A549 (cell line): ENCODE measurements around the gene GPX2. TPM values are rescaled to one million over a fixed set of nuclear protein-coding genes. Genes with fewer than 3 reads are reported as not detected.

Experiments used
- ATAC-seq, 2 experiments: fragments of 200-7000 bp in 1 of 2; fragments of >200 bp in 1 of 2; cut with Nextera tagmentation in 1 of 2; cut with Tn5 transposase in 1 of 2; 3 replicates each; pipeline versions ENCODE4 v1.8.0 to v1.9.1; 2018 to 2020; ENCODE audit warnings: mild to moderate bottlenecking in 1 of 2, moderate library complexity in 1 of 2
- CTCF ChIA-PET: fragments of 300-600 bp; sonication (Branson Sonifier 250); formaldehyde crosslinking; extraction: SDS; loops from one replicate; lab custom pipeline; 2021; ENCODE audit warnings: antibody characterized with exemption, inconsistent platforms; lab: Yijun Ruan, JAX
- POLR2A ChIA-PET: fragments of 350-600 bp; formaldehyde crosslinking; extraction: SDS; loops from one replicate; lab custom pipeline; 2021; ENCODE audit warnings: antibody characterized with exemption, inconsistent platforms; lab: Yijun Ruan, JAX
- DNase-seq, 2 experiments: peaks; one replicate each; pipeline versions ENCODE4 v3.0.0 to v3.0.0-alpha.2; 2011 to 2016; ENCODE audit warnings: low read depth in 1 of 2, low spot score in 1 of 2
- FAIRE-seq: peaks from 2 replicates; lab custom pipeline; 2011; peaks lifted over from hg19 to GRCh38; lab: Jason Lieb, UNC
- H3K27ac ChIP-seq, 2 experiments: fragments of >200 bp; sonication (Bioruptor Twin); formaldehyde crosslinking; 3 replicates each; pipeline ENCODE4 v1.5.1; 2016 to 2017
- H3K4me1 ChIP-seq: fragments of >200 bp; sonication (Bioruptor Twin); formaldehyde crosslinking; 3 replicates; pipeline ENCODE4 v1.6.1; 2016
- H3K4me2 ChIP-seq: fragments of >200 bp; sonication (Bioruptor Twin); formaldehyde crosslinking; 3 replicates; pipeline ENCODE4 v1.6.1; 2016
- H3K4me3 ChIP-seq: fragments of >200 bp; sonication (Bioruptor Twin); formaldehyde crosslinking; 3 replicates; pipeline ENCODE4 v1.5.1; 2016
- H3K9me3 ChIP-seq: fragments of >200 bp; sonication (Bioruptor Twin); formaldehyde crosslinking; 3 replicates; pipeline ENCODE4 v1.6.1; 2016
- BCL3 ChIP-seq: fragments of >200 bp; sonication (Bioruptor Twin); formaldehyde crosslinking; IDR thresholded peaks from 3 replicates; pipeline ENCODE4 v1.6.1; 2016
- BHLHE40 ChIP-seq: IDR thresholded peaks from 2 replicates; pipeline ENCODE4 v1.6.1; 2012; ENCODE audit warnings: low read depth, low read length, inconsistent platforms
- CBX2 ChIP-seq: fragments of 200-600 bp; sonication (generic); IDR thresholded peaks from 2 replicates; pipeline ENCODE4 v1.6.1; 2016; ENCODE audit warnings: low read depth, mild to moderate bottlenecking, borderline replicate concordance
- CBX8 ChIP-seq: fragments of 200-600 bp; sonication (generic); IDR thresholded peaks from 2 replicates; pipeline ENCODE4 v1.6.1; 2016
- CEBPB ChIP-seq, 2 experiments: fragments of >200 bp in 1 of 2; sonication (Bioruptor Twin) in 1 of 2; formaldehyde crosslinking in 1 of 2; IDR thresholded peaks; 2 replicates each; pipeline ENCODE4 v1.6.1; 2012 to 2016
- EHF ChIP-seq: fragments of 250-450 bp; sonication (Bioruptor Pico); IDR thresholded peaks from 2 replicates; pipeline ENCODE4 v1.5.0; 2020; ENCODE audit warnings: mild to moderate bottlenecking
- ELK1 ChIP-seq: fragments of 150-350 bp; IDR thresholded peaks from 2 replicates; pipeline ENCODE4 v1.6.1; 2014; ENCODE audit warnings: low read depth, mild to moderate bottlenecking, low read length
- EP300 ChIP-seq, 2 experiments: fragments of >200 bp; sonication (Bioruptor Twin); formaldehyde crosslinking; IDR thresholded peaks; 2 replicates in 1 of 2; 3 replicates in 1 of 2; pipeline ENCODE4 v1.6.1; 2016 to 2017
- FOSB ChIP-seq: fragments of 250-450 bp; sonication (Bioruptor Pico); IDR thresholded peaks from 2 replicates; pipeline ENCODE4 v1.5.0; 2020; ENCODE audit warnings: mild to moderate bottlenecking, moderate library complexity
- HDAC2 ChIP-seq: fragments of 200-600 bp; sonication (generic); IDR thresholded peaks from 2 replicates; pipeline ENCODE4 v1.6.1; 2016
- HOXB13 ChIP-seq: fragments of 250-450 bp; sonication (Bioruptor Pico); IDR thresholded peaks from 2 replicates; pipeline ENCODE4 v1.5.0; 2020; ENCODE audit warnings: low read depth, mild to moderate bottlenecking, moderate library complexity
- JUN ChIP-seq, 2 experiments: fragments of >200 bp; sonication (Bioruptor Twin); formaldehyde crosslinking; IDR thresholded peaks; 2 replicates in 1 of 2; 3 replicates in 1 of 2; pipeline ENCODE4 v1.6.1; 2016 to 2017
- KDM1A ChIP-seq: fragments of 200-600 bp; sonication (generic); IDR thresholded peaks from 2 replicates; pipeline ENCODE4 v1.6.1; 2016; ENCODE audit warnings: low read depth, mild to moderate bottlenecking
- KDM5A ChIP-seq: fragments of 200-600 bp; sonication (generic); IDR thresholded peaks from 2 replicates; pipeline ENCODE4 v1.6.1; 2016; ENCODE audit warnings: antibody characterized with exemption, mild to moderate bottlenecking
- MAZ ChIP-seq: fragments of 150-350 bp; IDR thresholded peaks from 2 replicates; pipeline ENCODE4 v1.6.1; 2014; ENCODE audit warnings: antibody characterized with exemption, low read depth, low read length, borderline replicate concordance
- PHF8 ChIP-seq: fragments of 200-600 bp; sonication (generic); IDR thresholded peaks from 2 replicates; pipeline ENCODE4 v1.6.1; 2016; ENCODE audit warnings: low read depth, mild to moderate bottlenecking, antibody characterized with exemption, moderate library complexity, borderline replicate concordance
- SMC3 ChIP-seq: fragments of >200 bp; sonication (Bioruptor Twin); formaldehyde crosslinking; IDR thresholded peaks from 3 replicates; pipeline ENCODE4 v1.6.1; 2018; ENCODE audit warnings: inconsistent platforms
- ZC3H11A ChIP-seq: fragments of 450-650 bp; IDR thresholded peaks from 2 replicates; pipeline ENCODE4 v1.6.1; 2014; ENCODE audit warnings: antibody characterized with exemption, mild to moderate bottlenecking
- ZNF302 ChIP-seq: fragments of 250-450 bp; sonication (Bioruptor Pico); IDR thresholded peaks from 2 replicates; pipeline ENCODE4 v1.9.0; 2021; ENCODE audit warnings: inconsistent platforms, mild to moderate bottlenecking, moderate library complexity
- ZSCAN20 ChIP-seq: fragments of 250-450 bp; sonication (Bioruptor Pico); IDR thresholded peaks from 2 replicates; pipeline ENCODE4 v1.8.0; 2022; ENCODE audit warnings: mild to moderate bottlenecking, moderate library complexity
- WGBS: methylation state at CpG from one replicate; pipeline ENCODE4 v1.1.6; 2017; ENCODE audit errors: missing lambda C conversion rate; 5-methylcytosine and 5-hydroxymethylcytosine counted together
- polyA plus RNA-seq, 4 experiments: library from polyadenylated mRNA; depleted of rRNA in 3 of 4; stranded (reverse); fragments of >200 nt; fragmentation: RNase III in 1 of 4; extraction: RNeasy Plus Mini Kit Qiagen cat#74134 plus additional on column Dnase treatment in 1 of 4; gene quantifications; 2 replicates in 3 of 4; 3 replicates in 1 of 4; pipeline ENCODE4 v1.2.3, GENCODE V29; 2011 to 2017
- TF ChIP-seq, protein P1 (sequence below): fragments of >200 bp; sonication (Bioruptor Twin); formaldehyde crosslinking; IDR thresholded peaks from 2 replicates; pipeline ENCODE4 v1.6.1; 2016
- TF ChIP-seq, protein P2 (sequence below): fragments of 450-650 bp; IDR thresholded peaks from 2 replicates; pipeline ENCODE4 v1.6.1; 2014; ENCODE audit warnings: antibody characterized with exemption

Gene GPX2
- polyA plus RNA-seq, 2 of the 4 experiments (the other 2 are of a cell fraction), result 382 to 876 TPM

DNA sequence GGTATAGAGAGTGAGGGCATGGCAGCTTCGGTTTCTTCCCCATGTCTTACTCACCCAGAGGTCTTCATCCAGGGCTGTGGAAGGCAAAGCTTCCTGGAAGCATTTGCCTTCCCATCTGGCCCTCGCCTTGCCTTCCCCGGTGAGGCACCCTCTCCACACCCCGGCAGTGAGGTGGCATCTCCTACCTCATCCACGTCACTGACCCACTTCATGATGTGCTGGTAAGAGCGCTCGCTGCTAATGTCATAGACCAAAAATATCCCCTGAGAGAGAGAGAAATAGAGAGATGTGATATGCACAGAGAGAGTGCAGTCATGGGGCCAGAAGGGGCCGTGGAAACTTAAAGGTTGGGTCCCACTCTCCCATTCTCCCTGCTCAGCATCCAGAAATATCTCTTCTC is 8.3 kb upstream of the GPX2 start (continued):
- TF ChIP-seq ZNF302 (CRISPR knock-in tag) (no peak), MAZ (no peak), CEBPB (IDR thresholded peaks at IDR 0.05) (no peak), CBX2 (no peak), BHLHE40 (no peak)

DNA sequence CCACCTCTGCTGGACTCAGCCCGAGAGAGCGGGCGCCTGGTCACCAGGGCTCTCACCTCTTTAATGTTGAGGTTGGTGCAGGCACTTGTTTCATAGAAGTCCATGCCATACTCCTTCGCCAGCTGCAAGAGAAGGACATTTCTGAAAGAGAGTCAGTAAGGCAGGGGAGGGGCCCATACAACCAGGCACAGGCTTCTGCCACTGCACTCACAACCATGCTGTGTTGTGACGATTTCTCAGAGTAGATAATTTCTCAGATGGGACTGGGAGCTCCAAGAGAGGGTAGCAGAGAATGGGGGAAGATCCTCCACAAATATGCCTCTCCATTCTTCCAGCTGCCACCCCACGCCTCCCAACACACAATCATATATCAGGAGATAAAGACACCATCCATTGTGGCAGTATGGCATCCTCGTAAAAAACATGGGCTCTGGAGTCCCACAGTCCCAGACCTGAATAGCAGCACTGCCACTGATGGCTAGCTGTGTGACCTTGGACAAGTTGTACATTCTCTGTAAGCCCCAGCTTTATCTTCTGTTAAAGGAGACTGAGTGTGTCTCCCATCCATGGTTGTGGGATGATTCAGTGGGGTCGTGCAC is 6.2 kb upstream of the GPX2 start:
- H3K9me3 ChIP-seq, result no peaks in the 10 kb centered on the region
- no peak overlapping the region for H3K4me2 ChIP-seq
- no peak for FAIRE-seq
- CTCF ChIA-PET, result interaction anchor here (1.0 kb wide), 1 partner anchor 15 kb away, joined by 4 read pairs; no protein-coding TSS in a partner anchor
- WGBS, result 90% methylated on average over 8 of the region's 8 CpGs
- no peak for ATAC-seq
- no peak overlapping the region for H3K27ac ChIP-seq
- peaks cover 6% of the 10 kb centered on the region for H3K4me1 ChIP-seq
- no peak for DNase-seq
- POLR2A ChIA-PET, result interaction anchor here (0.7 kb wide), 1 partner anchor 78 kb away, joined by 6 read pairs; no protein-coding TSS in a partner anchor
- H3K4me3 ChIP-seq, result no peak overlapping the region
- TF ChIP-seq, protein P1, sequence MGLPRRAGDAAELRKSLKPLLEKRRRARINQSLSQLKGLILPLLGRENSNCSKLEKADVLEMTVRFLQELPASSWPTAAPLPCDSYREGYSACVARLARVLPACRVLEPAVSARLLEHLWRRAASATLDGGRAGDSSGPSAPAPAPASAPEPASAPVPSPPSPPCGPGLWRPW, result no peak
- TF ChIP-seq BCL3 (no peak), HDAC2 (no peak), ZSCAN20 (CRISPR knock-in tag) (no peak), CBX8 (no peak), HOXB13 (CRISPR knock-in tag) (no peak), SMC3 (no peak), KDM5A (no peak), EHF (CRISPR knock-in tag) (no peak), FOSB (no peak), JUN (IDR thresholded peaks at IDR 0.05) (no peak), EP300 (IDR thresholded peaks at IDR 0.05) (no peak), ZC3H11A (no peak), CEBPB (IDR thresholded peaks at IDR 0.05) (no peak), ELK1 (no peak)
- TF ChIP-seq, protein P2, sequence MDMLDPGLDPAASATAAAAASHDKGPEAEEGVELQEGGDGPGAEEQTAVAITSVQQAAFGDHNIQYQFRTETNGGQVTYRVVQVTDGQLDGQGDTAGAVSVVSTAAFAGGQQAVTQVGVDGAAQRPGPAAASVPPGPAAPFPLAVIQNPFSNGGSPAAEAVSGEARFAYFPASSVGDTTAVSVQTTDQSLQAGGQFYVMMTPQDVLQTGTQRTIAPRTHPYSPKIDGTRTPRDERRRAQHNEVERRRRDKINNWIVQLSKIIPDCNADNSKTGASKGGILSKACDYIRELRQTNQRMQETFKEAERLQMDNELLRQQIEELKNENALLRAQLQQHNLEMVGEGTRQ, result no peak

GRCh38 chr14:64947710-64948611 is 5.4 kb upstream of the GPX2 start:
- no peak overlapping the region for H3K4me2 ChIP-seq
- ChIA-PET CTCF (interaction anchor here (0.6 to 1.4 kb wide), 2 partner anchors 38 to 274 kb away, joined by 3 read pairs; partner anchors contain the start of gene FNTB), POLR2A (no interaction called here)
- TF ChIP-seq KDM1A (no peak), ZNF302 (CRISPR knock-in tag) (no peak), PHF8 (no peak)
- no peak overlapping the region for H3K4me3 ChIP-seq
- FAIRE-seq, result no peak
- no peak for ATAC-seq
- H3K27ac ChIP-seq, result no peak overlapping the region
- no peaks in the 10 kb centered on the region for H3K9me3 ChIP-seq
- 93% methylated on average over 28 of the region's 28 CpGs for WGBS
- peaks cover 13% of the 10 kb centered on the region for H3K4me1 ChIP-seq
- no peak for DNase-seq
